ENCODE results near the gene PLEKHM1.
"Not testable (repeated sequence)": the region's sequence is repeated elsewhere in the genome, so short reads cannot be mapped to it uniquely, and the experiment has no call there.

Gene PLEKHM1

GRCh38 chr17:45460422-45460821 lies 30.1 kb downstream of the PLEKHM1 start:
- DNase-seq, result not testable (repeated sequence)

GRCh38 chr17:45454341-45454740 lies 36.2 kb downstream of the PLEKHM1 start:
- not testable (repeated sequence) for DNase-seq

- DNase-seq, result not testable (repeated sequence)
These were observed 36.8 kb downstream of the PLEKHM1 start for GRCh38 chr17:45453731-45454130.

GRCh38 chr17:45453225-45453534 lies 37.3 kb downstream of the PLEKHM1 start:
- not testable (repeated sequence) for DNase-seq

- DNase-seq, result not testable (repeated sequence)
These were observed 37.9 kb downstream of the PLEKHM1 start for GRCh38 chr17:45452329-45453224.

- not testable (repeated sequence) for DNase-seq
These were observed 38.9 kb downstream of the PLEKHM1 start for GRCh38 chr17:45451660-45452059.

- no peak for DNase-seq
These were observed 39.4 kb downstream of the PLEKHM1 start for GRCh38 chr17:45451131-45451530.

- not testable (repeated sequence) for DNase-seq
These were observed 40.7 kb downstream of the PLEKHM1 start for GRCh38 chr17:45449708-45450329.

GRCh38 chr17:45449260-45449659 lies 41.3 kb downstream of the PLEKHM1 start:
- DNase-seq, result not testable (repeated sequence)

- not testable (repeated sequence) for DNase-seq
These were observed 42.0 kb downstream of the PLEKHM1 start for GRCh38 chr17:45448483-45448882.

GRCh38 chr17:45448066-45448465 lies 42.5 kb downstream of the PLEKHM1 start:
- not testable (repeated sequence) for DNase-seq

- DNase-seq, result not testable (repeated sequence)
These were observed 42.9 kb downstream of the PLEKHM1 start for GRCh38 chr17:45447650-45448049.

- not testable (repeated sequence) for DNase-seq
These were observed 43.5 kb downstream of the PLEKHM1 start for GRCh38 chr17:45446872-45447625.

- DNase-seq, result not testable (repeated sequence)
These were observed 44.4 kb downstream of the PLEKHM1 start for GRCh38 chr17:45445901-45446743.

GRCh38 chr17:45444856-45445820 lies 45.4 kb downstream of the PLEKHM1 start:
- not testable (repeated sequence) for DNase-seq

GRCh38 chr17:45444301-45444700 lies 46.2 kb downstream of the PLEKHM1 start:
- DNase-seq, result not testable (repeated sequence)

- DNase-seq, result not testable (repeated sequence)
These were observed 46.9 kb downstream of the PLEKHM1 start for GRCh38 chr17:45443371-45444260.

GRCh38 chr17:45441526-45442310 lies 48.8 kb downstream of the PLEKHM1 start:
- no peak for DNase-seq

- DNase-seq, result not testable (repeated sequence)
These were observed 49.5 kb downstream of the PLEKHM1 start for GRCh38 chr17:45440839-45441515.
